ENCODE results near the gene PHOX2A. TPM values are rescaled to one million over a fixed set of nuclear protein-coding genes. Genes with fewer than 3 reads are reported as not detected.
A peak's percentile ranks its signal among the peaks of the same experiment; 100 is the strongest.

PHOX2A gene
- total RNA-seq, 6 experiments from 2014 or later = not detected

- TF ChIP-seq, protein P1, sequence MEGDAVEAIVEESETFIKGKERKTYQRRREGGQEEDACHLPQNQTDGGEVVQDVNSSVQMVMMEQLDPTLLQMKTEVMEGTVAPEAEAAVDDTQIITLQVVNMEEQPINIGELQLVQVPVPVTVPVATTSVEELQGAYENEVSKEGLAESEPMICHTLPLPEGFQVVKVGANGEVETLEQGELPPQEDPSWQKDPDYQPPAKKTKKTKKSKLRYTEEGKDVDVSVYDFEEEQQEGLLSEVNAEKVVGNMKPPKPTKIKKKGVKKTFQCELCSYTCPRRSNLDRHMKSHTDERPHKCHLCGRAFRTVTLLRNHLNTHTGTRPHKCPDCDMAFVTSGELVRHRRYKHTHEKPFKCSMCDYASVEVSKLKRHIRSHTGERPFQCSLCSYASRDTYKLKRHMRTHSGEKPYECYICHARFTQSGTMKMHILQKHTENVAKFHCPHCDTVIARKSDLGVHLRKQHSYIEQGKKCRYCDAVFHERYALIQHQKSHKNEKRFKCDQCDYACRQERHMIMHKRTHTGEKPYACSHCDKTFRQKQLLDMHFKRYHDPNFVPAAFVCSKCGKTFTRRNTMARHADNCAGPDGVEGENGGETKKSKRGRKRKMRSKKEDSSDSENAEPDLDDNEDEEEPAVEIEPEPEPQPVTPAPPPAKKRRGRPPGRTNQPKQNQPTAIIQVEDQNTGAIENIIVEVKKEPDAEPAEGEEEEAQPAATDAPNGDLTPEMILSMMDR (IDR thresholded peaks at IDR 0.05) = no peak
- no peak for TF ChIP-seq POLR2A (IDR thresholded peaks at IDR 0.05)
- ATAC-seq (no peak), DNase-seq (peak in 1 of 3 donors; percentile 33)
- intact Hi-C loops (cut with DNase I) = no loop called here
- Histone ChIP-seq H3K36me3 (peaks cover 0 to 32% (median 8%) of the 10 kb centered on the region in 4 donors), H3K27ac (no peak overlapping the region), H3K27me3 (no peaks in the 10 kb centered on the region), H3K9me3 (no peaks in the 10 kb centered on the region), H3K4me3 (no peak overlapping the region), H3K4me1 (peaks cover 0 to 9% (median 0%) of the 10 kb centered on the region in 4 donors)
- WGBS (ENCODE audit: insufficient coverage, low coverage, low lambda C conversion rate, missing lambda C conversion rate) = 100% methylated on average over 1 of the region's 5 CpGs
These were observed 17.3 kb downstream of the PHOX2A start for GRCh38 chr11:72226701-72227100.

GRCh38 chr11:72225411-72225951 is 18.5 kb downstream of the PHOX2A start:
- no peaks in the 10 kb centered on the region for H3K27me3 ChIP-seq
- intact Hi-C loops (cut with DNase I) = no loop called here
- peaks cover 0 to 20% (median under 1%) of the 10 kb centered on the region in 4 donors for H3K36me3 ChIP-seq
- ATAC-seq (no peak), DNase-seq (peak in 1 of 3 donors; percentile 38)
- no peaks in the 10 kb centered on the region for H3K9me3 ChIP-seq
- peaks cover 0 to 9% (median 0%) of the 10 kb centered on the region in 4 donors for H3K4me1 ChIP-seq
- no peak overlapping the region for H3K27ac ChIP-seq
- 0% methylated on average over 1 of the region's 11 CpGs for WGBS (ENCODE audit: insufficient coverage, low coverage, low lambda C conversion rate, missing lambda C conversion rate)
- TF ChIP-seq POLR2A (IDR thresholded peaks at IDR 0.05) = no peak
- TF ChIP-seq, protein P1 (IDR thresholded peaks at IDR 0.05) = no peak
- H3K4me3 ChIP-seq = peak overlapping the region; percentile 77 to 88 (median 88)

- WGBS (ENCODE audit: insufficient coverage, low coverage, low lambda C conversion rate, missing lambda C conversion rate) = 0% methylated on average over 10 of the region's 81 CpGs
- DNase-seq = peak in 2 of 3 donors; percentile 65 to 67
- TF ChIP-seq POLR2A (IDR thresholded peaks at IDR 0.05) = no peak
- TF ChIP-seq, protein P1 (IDR thresholded peaks at IDR 0.05) = no peak
- Histone ChIP-seq H3K27me3 (no peaks in the 10 kb centered on the region), H3K36me3 (peaks cover 0 to 13% (median 0%) of the 10 kb centered on the region in 4 donors), H3K4me1 (peaks cover 0 to 9% (median 0%) of the 10 kb centered on the region in 4 donors), H3K4me3 (peak within 1 kb of the TSS; percentile 77 to 88 (median 88)), H3K9me3 (no peaks in the 10 kb centered on the region), H3K27ac (peak within 1 kb of the TSS; percentile 75 to 94 (median 90))
- intact Hi-C loops (cut with DNase I) = no loop called here
- peak; percentile 1 to 19 (median 12) for ATAC-seq
These were observed 19.2 kb downstream of the PHOX2A start, which contains the start of gene INPPL1 for GRCh38 chr11:72224564-72225410. TSS of gene INPPL1 (plus strand) at chr11:72224767. CDS start at chr11:72224985, 218 bp downstream.

DNA sequence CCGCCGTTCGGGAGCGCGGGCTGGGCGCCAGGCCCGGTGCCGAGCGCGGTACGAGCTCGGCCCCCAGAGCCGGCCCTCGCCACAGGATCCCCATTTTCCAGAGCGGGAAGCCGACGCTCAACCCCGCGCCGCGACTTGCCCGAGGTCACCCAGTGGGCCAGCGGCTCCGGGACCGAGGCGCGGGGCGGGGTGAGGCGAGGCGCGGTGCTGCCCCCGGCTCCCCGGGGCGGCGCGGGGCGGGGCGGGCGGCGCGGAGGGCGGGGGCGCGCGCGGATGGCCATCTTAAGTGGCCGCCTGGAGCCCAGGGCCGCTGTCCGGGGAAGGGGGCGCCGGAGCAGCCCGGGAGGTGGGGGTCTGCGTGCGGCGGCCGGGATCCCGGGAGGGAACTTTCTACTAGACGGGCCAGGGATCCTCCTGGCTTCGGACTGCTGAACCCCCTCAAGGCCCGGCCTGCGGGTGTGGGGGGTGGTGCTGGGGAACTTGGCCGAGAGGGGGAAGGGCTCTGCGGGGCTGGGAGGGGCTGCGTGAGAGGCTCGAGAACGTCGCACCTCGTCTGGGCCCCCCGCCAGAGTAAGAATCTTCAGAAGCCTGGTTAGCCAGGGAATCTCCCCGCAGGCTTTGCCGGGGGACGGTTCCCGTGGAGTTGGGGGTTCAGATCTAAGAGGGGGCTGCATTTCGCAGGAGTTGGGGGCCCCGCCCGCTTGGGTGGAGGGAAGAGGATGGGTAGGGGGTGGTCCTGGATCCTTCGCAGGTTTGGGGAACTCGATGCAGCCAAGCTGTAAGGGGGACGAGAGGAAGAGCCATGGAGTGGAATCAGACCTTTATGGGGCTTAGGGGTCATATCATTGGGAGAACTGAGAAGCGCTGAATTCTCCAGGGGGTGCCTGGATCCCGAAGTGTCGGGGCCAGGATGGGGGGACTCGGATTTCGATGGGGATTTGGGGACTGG is 20.1 kb downstream of the PHOX2A start:
- Histone ChIP-seq H3K27me3 (no peaks in the 10 kb centered on the region), H3K9me3 (no peaks in the 10 kb centered on the region), H3K27ac (peak overlapping the region; percentile 75 to 94 (median 90)), H3K4me1 (peaks cover 0 to 9% (median 0%) of the 10 kb centered on the region in 4 donors), H3K36me3 (peaks cover 0 to 4% (median 0%) of the 10 kb centered on the region in 4 donors), H3K4me3 (peak overlapping the region; percentile 77 to 88 (median 88))
- WGBS (ENCODE audit: insufficient coverage, low coverage, low lambda C conversion rate, missing lambda C conversion rate) = 0% methylated on average over 20 of the region's 84 CpGs
- TF ChIP-seq, protein P1 (IDR thresholded peaks at IDR 0.05) = no peak
- TF ChIP-seq POLR2A (IDR thresholded peaks at IDR 0.05) = no peak
- intact Hi-C loops (cut with DNase I) = no loop called here
- ATAC-seq = peak; percentile 66 to 81 (median 76)
- peak; percentile 79 to 85 (median 83) for DNase-seq

Data from right lobe of liver (tissue), 6 donors.